NCI-H187 treated with DMSO at 0.1 percent for 48 hours (cell line): ENCODE measurements around the gene CDK5RAP2.

Experiments
- DNase-seq: peaks from one replicate; lab custom pipeline; 2025; lab: John Stamatoyannopoulos, UW

CDK5RAP2 gene

DNA sequence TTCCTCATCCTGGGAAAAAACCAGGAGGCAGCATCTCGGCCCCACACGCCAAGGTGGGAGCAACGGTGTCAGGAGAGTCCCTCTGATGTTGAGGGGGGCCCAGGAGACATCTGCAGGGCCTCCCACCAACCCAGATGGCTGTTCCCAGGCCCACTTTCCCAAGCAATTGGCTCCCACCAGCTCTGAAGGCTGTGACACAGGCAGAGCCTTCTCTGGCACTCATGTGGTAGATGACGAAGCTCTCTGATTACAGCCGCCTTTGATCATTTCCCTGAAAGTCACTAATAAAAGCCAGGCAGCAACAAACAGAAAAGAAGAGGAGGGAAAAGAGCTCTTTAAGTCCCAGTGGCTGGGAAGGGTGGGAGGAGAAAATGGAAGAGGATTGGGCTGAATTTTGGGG is 226.5 kb downstream of the CDK5RAP2 start:
- no peak for DNase-seq

DNA sequence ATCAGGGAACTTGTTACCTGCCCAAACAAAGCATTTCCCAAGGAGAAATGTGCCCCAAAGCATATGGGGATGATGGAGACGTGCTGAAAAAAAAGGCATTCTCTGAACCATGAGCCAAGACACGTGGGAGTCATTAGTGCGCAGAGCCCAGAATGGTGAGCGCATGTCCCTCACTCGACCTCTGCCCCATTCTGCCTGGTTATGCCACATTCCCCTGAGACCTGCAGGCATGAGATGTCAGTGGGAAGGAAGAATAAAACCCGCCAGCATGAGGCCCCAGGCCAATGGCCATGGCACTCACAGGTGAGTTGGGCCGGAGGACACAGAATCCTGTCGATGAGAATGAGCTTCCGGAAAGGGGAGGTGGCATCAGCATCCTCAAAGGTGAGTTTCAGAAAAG is 228.9 kb downstream of the CDK5RAP2 start:
- DNase-seq: no peak

DNA sequence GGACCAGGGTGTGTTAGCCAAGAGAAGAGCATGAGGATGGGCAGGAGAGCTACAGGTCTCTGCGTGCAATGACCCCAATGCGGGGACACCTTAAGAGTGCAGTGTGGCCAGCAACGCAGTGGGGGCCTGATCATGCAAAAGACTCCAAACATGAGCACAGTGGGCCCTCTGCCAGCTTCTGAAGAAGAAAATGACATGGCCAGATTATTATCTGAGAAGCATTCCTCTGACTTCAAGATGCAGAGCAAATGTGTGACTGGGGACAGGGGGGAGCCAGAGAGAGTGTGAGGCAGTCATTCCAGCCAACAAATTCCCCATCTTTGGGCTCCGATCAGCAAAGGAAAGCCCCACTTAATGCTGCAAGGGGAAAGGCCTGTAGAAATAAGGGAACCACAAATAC is 229.4 kb downstream of the CDK5RAP2 start:
- DNase-seq: no peak

DNA sequence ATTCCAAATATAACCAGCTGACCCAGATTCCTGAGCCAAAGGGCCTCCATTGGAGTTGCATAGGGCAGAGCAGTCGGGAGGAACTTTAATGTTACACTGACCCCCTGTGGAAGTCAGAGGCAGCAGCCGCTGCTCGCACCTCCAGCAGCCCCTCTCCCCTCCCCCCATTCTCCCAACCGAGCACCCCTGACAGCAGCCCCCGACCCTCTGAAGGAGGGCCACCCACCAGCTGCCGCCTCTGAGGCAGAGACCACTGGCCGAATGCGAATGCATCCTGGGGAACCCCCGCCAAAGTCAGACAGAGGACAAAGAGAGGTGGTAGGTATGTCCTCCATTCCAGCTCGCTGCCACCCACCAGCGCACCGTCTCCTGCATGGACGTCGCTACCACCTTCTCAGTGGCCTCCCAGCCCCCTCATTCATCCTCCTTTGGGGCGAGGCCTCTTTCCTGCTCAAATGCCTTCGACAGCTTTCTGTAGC is 231.0 kb downstream of the CDK5RAP2 start:
- no peak for DNase-seq

DNA sequence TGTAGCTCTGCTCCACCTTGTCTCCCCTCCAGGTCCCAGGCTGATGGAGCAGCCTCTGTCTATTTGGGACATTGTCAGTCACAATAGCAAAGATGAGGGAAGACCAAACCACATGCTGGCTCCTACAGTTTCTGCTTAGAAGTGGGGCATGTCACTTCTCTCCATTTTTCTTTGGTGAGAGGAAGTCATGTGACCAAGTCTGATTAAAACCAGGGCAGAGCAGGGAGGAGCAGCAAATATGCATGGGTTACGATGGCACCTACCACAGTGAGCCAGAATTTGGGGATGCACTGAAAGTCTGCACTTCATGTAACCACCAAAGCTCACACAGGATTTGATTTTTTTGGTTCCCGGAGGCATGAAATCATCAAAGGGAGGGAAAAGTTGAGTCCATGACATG is 234.6 kb downstream of the CDK5RAP2 start:
- DNase-seq: no peak

GRCh38 chr9:120344230-120344629 is 235.7 kb downstream of the CDK5RAP2 start:
- DNase-seq: no peak

- DNase-seq: no peak
Measured at GRCh38 chr9:120343416-120343815, 236.6 kb downstream of the CDK5RAP2 start.
